ENCODE measurements around the gene FBXO24. TPM values are rescaled to one million over a fixed set of nuclear protein-coding genes. Genes with fewer than 3 reads are reported as not detected.

The FBXO24 gene
- total RNA-seq, 1 donor from 2014 or later, result 0.46 TPM

DNA sequence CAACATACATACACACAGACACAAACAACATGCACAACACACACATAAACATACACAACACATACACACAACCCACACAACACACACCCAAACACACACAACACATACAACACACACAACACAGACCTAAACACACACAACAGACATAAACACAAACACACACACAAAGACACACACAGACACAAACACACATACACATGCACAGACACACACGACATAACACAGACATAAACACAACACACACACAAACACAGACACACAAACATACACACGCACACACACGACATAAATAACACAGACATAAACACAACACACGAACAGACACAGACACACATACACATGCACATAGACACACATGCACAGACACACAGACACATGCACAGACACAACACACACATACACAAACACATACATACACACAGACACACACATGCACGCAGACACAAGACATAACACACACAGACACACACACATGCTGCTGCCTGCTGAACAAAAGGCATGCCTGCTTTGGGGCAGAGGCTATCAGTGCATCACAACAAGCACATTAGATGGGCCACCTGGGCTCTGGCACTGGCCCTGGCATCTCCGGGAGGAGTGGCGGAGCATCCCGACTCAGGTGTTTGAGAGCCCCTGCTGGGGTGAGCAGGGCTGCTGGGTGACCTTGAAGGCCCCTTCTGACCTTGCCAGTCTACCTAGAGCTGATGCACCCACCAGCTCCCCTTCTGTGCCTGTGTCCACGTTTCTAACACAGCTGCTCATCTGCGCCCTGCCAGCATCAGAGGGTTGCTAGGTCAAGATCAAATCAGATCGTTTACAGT is 5.5 kb upstream of the FBXO24 start:
- Mint-ChIP-seq H3K27me3 (ENCODE audit: unreplicated experiment) (no peaks in the 10 kb centered on the region), H3K36me3 (ENCODE audit: unreplicated experiment) (peaks cover 13% of the 10 kb centered on the region), H3K9me3 (ENCODE audit: unreplicated experiment) (no peaks in the 10 kb centered on the region), H3K27ac (ENCODE audit: unreplicated experiment) (no peak overlapping the region), H3K4me1 (ENCODE audit: unreplicated experiment) (peaks cover 25% of the 10 kb centered on the region), H3K4me3 (ENCODE audit: unreplicated experiment) (no peak overlapping the region)
- DNase-seq (ENCODE audit: extremely low spot score, unreplicated experiment), result no peak
- TF ChIP-seq, protein P1, sequence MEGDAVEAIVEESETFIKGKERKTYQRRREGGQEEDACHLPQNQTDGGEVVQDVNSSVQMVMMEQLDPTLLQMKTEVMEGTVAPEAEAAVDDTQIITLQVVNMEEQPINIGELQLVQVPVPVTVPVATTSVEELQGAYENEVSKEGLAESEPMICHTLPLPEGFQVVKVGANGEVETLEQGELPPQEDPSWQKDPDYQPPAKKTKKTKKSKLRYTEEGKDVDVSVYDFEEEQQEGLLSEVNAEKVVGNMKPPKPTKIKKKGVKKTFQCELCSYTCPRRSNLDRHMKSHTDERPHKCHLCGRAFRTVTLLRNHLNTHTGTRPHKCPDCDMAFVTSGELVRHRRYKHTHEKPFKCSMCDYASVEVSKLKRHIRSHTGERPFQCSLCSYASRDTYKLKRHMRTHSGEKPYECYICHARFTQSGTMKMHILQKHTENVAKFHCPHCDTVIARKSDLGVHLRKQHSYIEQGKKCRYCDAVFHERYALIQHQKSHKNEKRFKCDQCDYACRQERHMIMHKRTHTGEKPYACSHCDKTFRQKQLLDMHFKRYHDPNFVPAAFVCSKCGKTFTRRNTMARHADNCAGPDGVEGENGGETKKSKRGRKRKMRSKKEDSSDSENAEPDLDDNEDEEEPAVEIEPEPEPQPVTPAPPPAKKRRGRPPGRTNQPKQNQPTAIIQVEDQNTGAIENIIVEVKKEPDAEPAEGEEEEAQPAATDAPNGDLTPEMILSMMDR (IDR thresholded peaks at IDR 0.05), result no peak

DNA sequence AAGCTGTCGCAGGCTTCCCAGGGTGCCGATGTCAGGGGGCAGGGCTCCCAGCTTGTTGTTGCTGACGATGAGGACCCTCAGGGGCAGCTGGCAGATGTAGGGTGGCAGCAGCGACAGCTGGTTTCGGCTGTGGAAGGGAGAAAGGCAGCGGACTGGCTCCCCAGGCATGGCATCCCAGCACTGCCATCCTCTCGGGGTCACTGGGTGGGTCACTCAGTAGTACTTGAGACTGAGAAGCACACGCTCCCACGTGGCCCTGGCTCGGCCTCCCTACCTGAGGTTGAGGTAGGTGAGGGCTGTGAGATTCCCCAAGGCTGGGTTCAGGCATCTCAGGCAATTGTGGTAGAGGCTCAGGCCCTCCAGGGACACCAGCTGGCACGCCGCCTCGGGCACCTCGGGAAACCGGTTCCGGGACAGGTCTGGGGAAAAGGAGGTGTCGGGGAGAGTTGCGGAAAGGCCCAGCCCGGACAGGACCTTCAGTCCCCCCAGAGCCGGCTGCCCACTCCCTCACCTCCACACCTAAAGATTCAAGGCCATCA is 4.0 kb upstream of the FBXO24 start:
- Mint-ChIP-seq H3K4me3 (ENCODE audit: unreplicated experiment) (no peak overlapping the region), H3K27ac (ENCODE audit: unreplicated experiment) (peak overlapping the region; percentile 92), H3K4me1 (ENCODE audit: unreplicated experiment) (peaks cover 27% of the 10 kb centered on the region), H3K36me3 (ENCODE audit: unreplicated experiment) (peaks cover 8% of the 10 kb centered on the region), H3K9me3 (ENCODE audit: unreplicated experiment) (no peaks in the 10 kb centered on the region), H3K27me3 (ENCODE audit: unreplicated experiment) (no peaks in the 10 kb centered on the region)
- DNase-seq (ENCODE audit: extremely low spot score, unreplicated experiment), result no peak
- TF ChIP-seq, protein P1 (IDR thresholded peaks at IDR 0.05), result no peak

DNA sequence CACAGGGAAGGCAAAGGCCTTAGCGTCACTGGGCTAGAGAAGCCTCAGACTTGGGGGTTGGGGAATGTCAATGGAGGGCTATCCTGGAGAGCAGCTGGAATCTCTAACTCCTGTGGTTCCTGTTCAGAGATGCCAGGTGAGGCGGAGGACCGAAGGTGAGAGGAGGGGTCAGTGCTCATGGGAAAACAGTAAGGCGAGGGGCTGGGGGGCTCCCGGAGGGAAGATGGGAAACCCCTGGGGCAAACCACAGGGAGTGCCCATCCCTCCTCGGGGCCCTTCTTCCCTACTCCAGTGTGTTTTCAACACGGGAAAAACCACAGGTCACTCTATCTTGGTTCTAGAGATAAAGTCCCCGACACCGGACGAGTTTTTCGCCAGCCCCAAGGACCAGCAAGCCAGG is 3.5 kb upstream of the FBXO24 start:
- H3K36me3 Mint-ChIP-seq (ENCODE audit: unreplicated experiment), result peaks cover 8% of the 10 kb centered on the region
- no peak overlapping the region for H3K4me3 Mint-ChIP-seq (ENCODE audit: unreplicated experiment)
- no peaks in the 10 kb centered on the region for H3K9me3 Mint-ChIP-seq (ENCODE audit: unreplicated experiment)
- H3K4me1 Mint-ChIP-seq (ENCODE audit: unreplicated experiment), result peaks cover 29% of the 10 kb centered on the region
- TF ChIP-seq, protein P1 (IDR thresholded peaks at IDR 0.05), result no peak
- DNase-seq (ENCODE audit: extremely low spot score, unreplicated experiment), result no peak
- no peaks in the 10 kb centered on the region for H3K27me3 Mint-ChIP-seq (ENCODE audit: unreplicated experiment)
- peak overlapping the region; percentile 92 for H3K27ac Mint-ChIP-seq (ENCODE audit: unreplicated experiment)

DNA sequence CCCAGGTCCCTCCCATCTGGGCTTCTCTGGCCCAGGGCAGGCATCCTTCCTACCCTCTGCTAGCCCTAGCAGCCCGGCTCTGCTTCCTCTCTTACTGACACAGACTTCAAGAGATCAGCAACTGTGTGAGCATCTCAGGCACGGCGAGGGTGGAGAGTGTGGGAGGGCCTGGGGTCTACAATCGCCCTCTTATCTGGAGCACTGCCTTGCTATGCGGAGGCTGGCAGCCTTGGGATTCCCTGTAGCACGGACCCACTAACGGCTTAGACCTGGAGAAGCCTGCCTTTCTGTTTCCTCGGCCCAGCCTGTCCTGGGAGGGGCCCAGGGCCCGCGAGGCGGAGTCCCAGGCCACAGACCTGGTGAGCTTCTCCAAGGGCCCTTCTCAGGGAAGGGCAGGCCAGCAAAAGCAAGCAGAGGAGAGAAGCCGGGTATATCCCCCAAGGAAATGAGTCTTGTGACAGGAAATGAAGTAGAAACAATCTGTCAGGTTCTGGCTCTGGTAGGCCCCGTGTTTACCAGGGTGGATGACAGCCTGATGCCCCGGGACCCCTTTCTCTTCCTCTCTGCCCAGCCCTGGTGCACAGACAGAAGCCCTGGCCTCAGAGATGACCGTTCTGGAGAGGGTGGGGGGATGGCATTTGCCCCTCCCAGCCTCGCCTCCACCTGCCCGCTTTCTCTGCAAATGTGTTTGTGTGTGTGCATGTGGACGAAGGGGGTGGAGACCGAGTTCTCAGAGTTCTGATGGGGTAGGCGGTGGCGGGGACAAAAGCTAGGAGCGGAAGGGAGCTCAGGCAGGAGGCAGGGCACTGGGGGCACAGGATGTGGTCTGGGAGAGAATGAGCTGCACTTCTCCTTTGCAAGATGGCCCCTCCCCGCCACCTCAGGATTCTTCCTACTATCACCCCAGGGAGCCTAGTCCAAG is 2.7 kb upstream of the FBXO24 start:
- H3K27ac Mint-ChIP-seq (ENCODE audit: unreplicated experiment), result peak overlapping the region; percentile 92
- peak overlapping the region; percentile 83 for H3K4me3 Mint-ChIP-seq (ENCODE audit: unreplicated experiment)
- peaks cover 4% of the 10 kb centered on the region for H3K36me3 Mint-ChIP-seq (ENCODE audit: unreplicated experiment)
- no peaks in the 10 kb centered on the region for H3K27me3 Mint-ChIP-seq (ENCODE audit: unreplicated experiment)
- DNase-seq (ENCODE audit: extremely low spot score, unreplicated experiment), result no peak
- TF ChIP-seq, protein P1 (IDR thresholded peaks at IDR 0.05), result no peak
- no peaks in the 10 kb centered on the region for H3K9me3 Mint-ChIP-seq (ENCODE audit: unreplicated experiment)
- peaks cover 29% of the 10 kb centered on the region for H3K4me1 Mint-ChIP-seq (ENCODE audit: unreplicated experiment)

All from osteocyte (in vitro differentiated cells).